H1 (cell line): ENCODE data around the gene TMEM237. TPM values are rescaled to one million over a fixed set of nuclear protein-coding genes. Genes with fewer than 3 reads are reported as not detected.

Source experiments
- CTCF ChIA-PET: fragments of 300-600 bp; sonication (Branson Sonifier 250); formaldehyde crosslinking; loops from one replicate; lab custom pipeline; 2021; ENCODE audit not compliant: partially characterized antibody; lab: Charles Lee
- POLR2A ChIA-PET: fragments of 300-600 bp; sonication (Branson Sonifier 250); formaldehyde crosslinking; loops from one replicate; lab custom pipeline; 2021; ENCODE audit warnings: inconsistent platforms; ENCODE audit not compliant: partially characterized antibody; lab: Charles Lee
- DNase-seq, 2 experiments: peaks; one replicate each; pipeline versions ENCODE4 v3.0.0 to v3.0.0-alpha.2; 2010 to 2022; ENCODE audit warnings: low spot score in 2 of 2, low read depth in 1 of 2, mixed read lengths in 1 of 2
- FAIRE-seq: peaks from 2 replicates; lab custom pipeline; 2011; peaks lifted over from hg19 to GRCh38; lab: Jason Lieb, UNC
- H2AFZ ChIP-seq: 2 replicates; pipeline ENCODE4 v1.8.1; 2012; ENCODE audit warnings: low read length, inconsistent platforms
- H2AK5ac ChIP-seq: 2 replicates; pipeline ENCODE4 v1.6.1; 2013; ENCODE audit warnings: low read depth, low read length
- H2BK120ac ChIP-seq: replicated peaks from 2 replicates; pipeline ENCODE3; 2013; ENCODE audit warnings: low read depth, low read length, inconsistent platforms
- H2BK12ac ChIP-seq: 2 replicates; pipeline ENCODE4 v1.6.1; 2013; ENCODE audit warnings: low read depth, low read length
- H2BK15ac ChIP-seq: 2 replicates; pipeline ENCODE4 v1.6.1; 2013; ENCODE audit warnings: low read length
- H2BK20ac ChIP-seq: 2 replicates; pipeline ENCODE4 v1.6.1; 2013; ENCODE audit warnings: low read length
- H2BK5ac ChIP-seq: 2 replicates; pipeline ENCODE4 v1.6.1; 2013; ENCODE audit warnings: low read depth, low read length
- H3K14ac ChIP-seq: 2 replicates; pipeline ENCODE4 v1.6.1; 2013; ENCODE audit warnings: inconsistent platforms; ENCODE audit not compliant: insufficient read length
- H3K18ac ChIP-seq: 2 replicates; pipeline ENCODE4 v1.6.1; 2013; ENCODE audit warnings: low read length; ENCODE audit errors: extremely low read depth
- H3K23ac ChIP-seq: 2 replicates; pipeline ENCODE4 v1.6.1; 2013; ENCODE audit warnings: inconsistent platforms; ENCODE audit not compliant: insufficient read length
- H3K23me2 ChIP-seq: 2 replicates; pipeline ENCODE4 v1.6.1; 2013; ENCODE audit warnings: low read depth, low read length
- H3K27ac ChIP-seq: 2 replicates; pipeline ENCODE4 v1.6.1; 2011; ENCODE audit warnings: low read depth, low read length, inconsistent platforms
- H3K27me3 ChIP-seq, 4 experiments: replicated peaks in 1 of 4; 1 replicate in 1 of 4; 2 replicates in 3 of 4; pipeline versions ENCODE4 v1.6.1 to v1.8.1; 2011 to 2013; ENCODE audit warnings: low read length in 3 of 4, mild to moderate bottlenecking in 3 of 4, inconsistent platforms in 2 of 4, mixed read lengths in 2 of 4, moderate library complexity in 1 of 4; ENCODE audit not compliant: control insufficient read depth in 3 of 4, insufficient read depth in 3 of 4; ENCODE audit errors: extremely low read depth in 1 of 4
- H3K36me3 ChIP-seq, 4 experiments: 2 replicates each; pipeline versions ENCODE4 v1.6.1 to v1.8.1; 2011 to 2013; ENCODE audit warnings: mild to moderate bottlenecking in 4 of 4, low read length in 3 of 4, moderate library complexity in 2 of 4, control low read depth in 1 of 4, inconsistent platforms in 1 of 4; ENCODE audit not compliant: insufficient read depth in 4 of 4, control insufficient read depth in 2 of 4
- H3K4ac ChIP-seq: replicated peaks from 2 replicates; pipeline ENCODE3; 2013; ENCODE audit warnings: low read length, low read depth, mixed read lengths, inconsistent platforms; ENCODE audit not compliant: insufficient read length
- H3K4me1 ChIP-seq, 4 experiments: replicated peaks in 1 of 4; 1 replicate in 1 of 4; 2 replicates in 3 of 4; pipeline versions ENCODE4 v1.6.1 to v1.8.1; 2011 to 2013; ENCODE audit warnings: low read length in 3 of 4, inconsistent platforms in 2 of 4, mixed read lengths in 1 of 4; ENCODE audit not compliant: insufficient read depth in 4 of 4, control insufficient read depth in 3 of 4
- H3K4me2 ChIP-seq, 2 experiments: 2 replicates each; pipeline versions ENCODE4 v1.6.1 to v1.8.1; 2011 to 2013; ENCODE audit warnings: low read depth in 2 of 2, low read length in 2 of 2, control low read depth in 1 of 2, inconsistent platforms in 1 of 2, mild to moderate bottlenecking in 1 of 2; ENCODE audit not compliant: insufficient read depth in 1 of 2
- H3K4me3 ChIP-seq, 4 experiments: fragments of 200-600, 300-600 bp in 1 of 4; sonication (generic), shearing (Covaris generic), sonication (Bioruptor Twin) in 1 of 4; 2 replicates each; pipeline versions ENCODE4 v1.5.1 to v1.8.1; 2011 to 2016; ENCODE audit warnings: low read length in 4 of 4, low read depth in 3 of 4, control low read depth in 2 of 4, inconsistent platforms in 2 of 4, mild to moderate bottlenecking in 2 of 4, mixed read lengths in 1 of 4, moderate library complexity in 1 of 4; ENCODE audit not compliant: insufficient read depth in 2 of 4; ENCODE audit errors: extremely low read depth in 1 of 4
- H3K56ac ChIP-seq: replicated peaks from 2 replicates; pipeline ENCODE3; 2013; ENCODE audit warnings: low read depth, mild to moderate bottlenecking, mixed read lengths, low read length, inconsistent platforms; ENCODE audit not compliant: insufficient read length
- H3K79me1 ChIP-seq: 2 replicates; pipeline ENCODE4 v1.6.1; 2013; ENCODE audit warnings: low read depth, low read length, control low read depth
- H3K79me2 ChIP-seq, 2 experiments: 2 replicates each; pipeline versions ENCODE4 v1.6.1 to v1.8.1; 2012 to 2013; ENCODE audit warnings: low read length in 2 of 2, mild to moderate bottlenecking in 2 of 2, inconsistent platforms in 1 of 2; ENCODE audit not compliant: insufficient read depth in 2 of 2, control insufficient read depth in 1 of 2
- H3K9ac ChIP-seq, 4 experiments: replicated peaks in 1 of 4; 1 replicate in 1 of 4; 2 replicates in 3 of 4; pipeline versions ENCODE4 v1.6.1 to v1.8.1; 2011 to 2013; ENCODE audit warnings: low read depth in 3 of 4, low read length in 3 of 4, control low read depth in 2 of 4, mild to moderate bottlenecking in 2 of 4, moderate library complexity in 2 of 4, inconsistent platforms in 1 of 4; ENCODE audit errors: extremely low read depth in 1 of 4
- H3K9me3 ChIP-seq, 2 experiments: 2 replicates each; pipeline versions ENCODE4 v1.6.1 to v1.8.1; 2012 to 2013; ENCODE audit warnings: mild to moderate bottlenecking in 2 of 2, moderate library complexity in 2 of 2, control low read depth in 1 of 2, inconsistent platforms in 1 of 2, low read depth in 1 of 2, low read length in 1 of 2, mixed read lengths in 1 of 2; ENCODE audit not compliant: insufficient read depth in 2 of 2
- H4K20me1 ChIP-seq, 2 experiments: replicated peaks in 1 of 2; 2 replicates each; pipeline versions ENCODE3 to v1.8.1; 2011 to 2013; ENCODE audit warnings: inconsistent platforms in 2 of 2, low read length in 2 of 2, mild to moderate bottlenecking in 1 of 2; ENCODE audit not compliant: insufficient read depth in 2 of 2, control insufficient read depth in 1 of 2
- H4K5ac ChIP-seq: 2 replicates; pipeline ENCODE4 v1.6.1; 2013; ENCODE audit warnings: low read length, low read depth, mixed read lengths, inconsistent platforms; ENCODE audit not compliant: insufficient read length
- H4K8ac ChIP-seq: 2 replicates; pipeline ENCODE4 v1.8.0; 2013; ENCODE audit warnings: mild to moderate bottlenecking, moderate library complexity, low read length, inconsistent platforms; ENCODE audit not compliant: insufficient read depth; ENCODE audit errors: extremely low read depth
- H4K91ac ChIP-seq: replicated peaks from 2 replicates; pipeline ENCODE3; 2013; ENCODE audit warnings: low read length, mixed read lengths, inconsistent platforms; ENCODE audit not compliant: insufficient read length
- KDM4A ChIP-seq: IDR thresholded peaks from one replicate; pipeline ENCODE4 v1.7.1; 2012; ENCODE audit warnings: low read depth, mild to moderate bottlenecking, moderate library complexity, low read length, inconsistent platforms; ENCODE audit not compliant: severe bottlenecking
- SUZ12 ChIP-seq: fragments of 200-600 bp; sonication (generic); IDR thresholded peaks from 2 replicates; pipeline ENCODE4 v1.6.1; 2012; ENCODE audit warnings: mild to moderate bottlenecking, inconsistent platforms, low read length, moderate library complexity, mixed read lengths
- WGBS, 2 experiments: shearing (Covaris generic) in 1 of 2; methylation state at CpG; one replicate each; pipeline versions ENCODE4 v1.1.6 to v1.1.7; 2013 to 2015; ENCODE audit warnings: low lambda C conversion rate in 2 of 2, mixed read lengths in 2 of 2, inconsistent platforms in 1 of 2, low coverage in 1 of 2, missing lambda C conversion rate in 1 of 2; ENCODE audit not compliant: insufficient replicate concordance in 2 of 2, insufficient coverage in 1 of 2, insufficient read length in 1 of 2; ENCODE audit errors: extremely low coverage in 1 of 2, missing lambda C conversion rate in 1 of 2; 5-methylcytosine and 5-hydroxymethylcytosine counted together
- polyA plus RNA-seq, 7 experiments: library from polyadenylated mRNA; depleted of rRNA in 3 of 7; stranded (reverse) in 5 of 7; unstranded in 2 of 7; fragments of >200 nt in 5 of 7; fragments of 200-250 nt in 2 of 7; gene quantifications; 1 replicate in 5 of 7; 2 replicates in 1 of 7; 4 replicates in 1 of 7; pipeline versions ENCODE4 v1.2.1 to v1.2.3, GENCODE V29; 2011 to 2013; ENCODE audit warnings: missing spikeins in 2 of 7, mixed read lengths in 2 of 7
- total RNA-seq: library from RNA; stranded (reverse); fragmentation: NEBNext Ultra II Directional; extraction: Animal tissue kit (Norgen Biotek cat#: 25700); gene quantifications from 2 replicates; pipeline ENCODE4 v1.2.1, GENCODE V29; 2021

TMEM237 gene
- total and polyA plus RNA-seq, 2 of the 8 experiments (the other 6 are each of a cell fraction or from before 2014, with no cell fraction given) = 26.1 to 41.0 TPM

DNA sequence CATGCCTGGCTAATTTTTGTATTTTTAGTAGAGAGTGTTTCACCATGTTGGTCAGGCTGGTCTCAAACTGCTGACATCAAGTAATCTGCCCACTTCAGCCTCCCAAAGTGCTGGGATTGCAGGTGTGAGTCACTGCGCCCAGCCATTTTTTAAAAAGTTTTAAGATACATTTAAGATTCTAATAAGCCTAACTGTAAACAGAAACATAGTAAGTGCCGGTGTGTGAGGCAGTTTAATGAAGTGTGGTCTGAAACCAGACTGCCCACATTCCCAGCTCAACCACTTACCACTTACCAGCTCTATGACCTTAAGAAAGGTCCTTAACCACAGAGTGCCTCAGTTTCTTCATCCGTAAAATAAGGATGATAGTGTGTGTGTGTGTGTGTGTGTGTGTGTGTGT, 42.4 kb downstream of the TMEM237 start:
- no peak overlapping the region for H2BK12ac ChIP-seq
- H4K5ac ChIP-seq = no peak overlapping the region
- no peak overlapping the region for H3K14ac ChIP-seq
- H3K79me2 ChIP-seq = no peaks in the 10 kb centered on the region
- no peak overlapping the region for H3K9ac ChIP-seq
- POLR2A ChIA-PET = no interaction called here
- no peak overlapping the region for H2AFZ ChIP-seq
- no peak overlapping the region for H2BK20ac ChIP-seq
- FAIRE-seq (no peak), DNase-seq (no peak)
- no peak overlapping the region for H3K18ac ChIP-seq
- H3K4me3 ChIP-seq = no peak overlapping the region
- H3K27me3 ChIP-seq = no peaks in the 10 kb centered on the region
- H3K36me3 ChIP-seq = no peaks in the 10 kb centered on the region
- WGBS, 2 experiments = 87% methylated on average over 3 of the region's 3 CpGs; no CpG with 5 or more reads in 1 of the 2 experiments
- no peak overlapping the region for H2BK15ac ChIP-seq
- H3K4me1 ChIP-seq = no peaks in the 10 kb centered on the region
- H3K27ac ChIP-seq = no peak overlapping the region
- H2BK5ac ChIP-seq = no peak overlapping the region
- H2AK5ac ChIP-seq = no peak overlapping the region
- H3K4me2 ChIP-seq = no peak overlapping the region
- H3K79me1 ChIP-seq = no peaks in the 10 kb centered on the region
- TF ChIP-seq SUZ12 = no peak
- TF ChIP-seq KDM4A = no peak
- TF ChIP-seq, all 59 proteins: peak for 0
- H4K91ac ChIP-seq = no peak overlapping the region
- H3K9me3 ChIP-seq = no peaks in the 10 kb centered on the region
- H3K56ac ChIP-seq = no peak overlapping the region
- no peak overlapping the region for H3K4ac ChIP-seq
- H3K23ac ChIP-seq = no peak overlapping the region
- H4K20me1 ChIP-seq = no peaks in the 10 kb centered on the region
- no peak overlapping the region for H4K8ac ChIP-seq
- no peaks in the 10 kb centered on the region; the same call in 1 of the 2 replicates for H3K23me2 ChIP-seq
- no peak overlapping the region for H2BK120ac ChIP-seq
- CTCF ChIA-PET = no interaction called here
